Glomerular endothelial cell (primary cell): Measurements from ENCODE around the gene PRDX2. TPM values are rescaled to one million over a fixed set of nuclear protein-coding genes. Genes with fewer than 3 reads are reported as not detected.

Experiments used
- DNase-seq: peaks from one replicate; pipeline ENCODE4 v3.0.0-alpha.2; 2011; ENCODE audit warnings: low read depth, low spot score; ENCODE audit errors: extremely low read depth
- total RNA-seq: library from RNA; depleted of rRNA; stranded (reverse); fragments of >200 nt; gene quantifications from 2 replicates; pipeline ENCODE4 v1.2.3, GENCODE V29; 2015

The PRDX2 gene
- total RNA-seq, 1 donor from 2014 or later: 325 TPM

GRCh38 chr19:12793290-12794195 lies 8.1 kb downstream of the PRDX2 start:
- DNase-seq: no peak

GRCh38 chr19:12792853-12793289 lies 8.7 kb downstream of the PRDX2 start:
- DNase-seq: no peak

GRCh38 chr19:12792051-12792852 lies 9.3 kb downstream of the PRDX2 start:
- no peak for DNase-seq

DNA sequence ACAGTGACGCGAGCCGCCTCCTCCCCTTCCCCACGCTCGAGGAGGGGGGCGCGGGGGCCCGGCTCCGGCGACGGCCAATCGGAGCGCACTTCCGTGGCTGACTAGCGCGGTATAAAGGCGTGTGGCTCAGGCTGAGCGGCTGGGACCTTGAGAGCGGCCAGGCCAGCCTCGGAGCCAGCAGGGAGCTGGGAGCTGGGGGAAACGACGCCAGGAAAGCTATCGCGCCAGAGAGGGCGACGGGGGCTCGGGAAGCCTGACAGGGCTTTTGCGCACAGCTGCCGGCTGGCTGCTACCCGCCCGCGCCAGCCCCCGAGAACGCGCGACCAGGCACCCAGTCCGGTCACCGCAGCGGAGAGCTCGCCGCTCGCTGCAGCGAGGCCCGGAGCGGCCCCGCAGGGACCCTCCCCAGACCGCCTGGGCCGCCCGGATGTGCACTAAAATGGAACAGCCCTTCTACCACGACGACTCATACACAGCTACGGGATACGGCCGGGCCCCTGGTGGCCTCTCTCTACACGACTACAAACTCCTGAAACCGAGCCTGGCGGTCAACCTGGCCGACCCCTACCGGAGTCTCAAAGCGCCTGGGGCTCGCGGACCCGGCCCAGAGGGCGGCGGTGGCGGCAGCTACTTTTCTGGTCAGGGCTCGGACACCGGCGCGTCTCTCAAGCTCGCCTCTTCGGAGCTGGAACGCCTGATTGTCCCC lies 10.1 kb downstream of the PRDX2 start, which contains the start of gene JUNB:
Gene JUNB (plus strand): TSS at position 142 of the 706 bp plus-strand sequence. CDS start 286 bp downstream, at position 428.
- no peak for DNase-seq

DNA sequence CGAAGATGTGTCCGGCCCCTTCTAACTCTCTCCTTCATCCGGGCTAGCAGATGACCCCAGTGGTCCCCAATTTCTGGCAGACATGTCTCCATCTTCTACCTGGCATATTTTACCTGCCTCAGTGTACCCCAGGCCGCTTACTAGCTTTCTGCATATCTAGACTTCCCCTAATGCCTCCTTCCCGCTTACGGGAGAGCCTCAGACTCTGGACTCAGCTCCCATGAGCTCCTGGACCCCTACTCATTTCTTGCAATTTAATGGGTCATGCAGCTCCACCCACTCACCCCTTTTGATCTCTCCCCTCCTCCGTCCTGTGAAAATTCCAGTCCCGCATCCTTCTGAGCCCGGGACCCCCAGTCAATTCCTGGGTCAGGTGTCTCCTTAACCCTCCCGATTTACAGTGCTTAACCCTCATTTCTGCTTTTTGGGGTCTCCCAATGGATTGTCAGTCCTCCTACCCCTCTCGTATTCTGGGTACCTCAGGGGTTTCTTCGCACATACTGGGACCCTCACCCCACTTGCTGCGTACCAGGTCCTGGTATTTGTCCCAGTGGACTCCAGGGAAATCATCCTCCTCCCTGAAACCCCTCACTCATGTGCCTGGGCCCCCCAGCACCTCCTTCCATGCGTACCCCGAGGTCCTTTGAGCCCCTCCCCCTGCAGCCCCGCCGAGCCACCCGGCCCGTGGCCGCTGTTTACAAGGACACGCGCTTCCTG lies 10.8 kb downstream of the PRDX2 start:
- no peak for DNase-seq

- DNase-seq: no peak
Observed at GRCh38 chr19:12789904-12790619, 11.5 kb downstream of the PRDX2 start.

DNA sequence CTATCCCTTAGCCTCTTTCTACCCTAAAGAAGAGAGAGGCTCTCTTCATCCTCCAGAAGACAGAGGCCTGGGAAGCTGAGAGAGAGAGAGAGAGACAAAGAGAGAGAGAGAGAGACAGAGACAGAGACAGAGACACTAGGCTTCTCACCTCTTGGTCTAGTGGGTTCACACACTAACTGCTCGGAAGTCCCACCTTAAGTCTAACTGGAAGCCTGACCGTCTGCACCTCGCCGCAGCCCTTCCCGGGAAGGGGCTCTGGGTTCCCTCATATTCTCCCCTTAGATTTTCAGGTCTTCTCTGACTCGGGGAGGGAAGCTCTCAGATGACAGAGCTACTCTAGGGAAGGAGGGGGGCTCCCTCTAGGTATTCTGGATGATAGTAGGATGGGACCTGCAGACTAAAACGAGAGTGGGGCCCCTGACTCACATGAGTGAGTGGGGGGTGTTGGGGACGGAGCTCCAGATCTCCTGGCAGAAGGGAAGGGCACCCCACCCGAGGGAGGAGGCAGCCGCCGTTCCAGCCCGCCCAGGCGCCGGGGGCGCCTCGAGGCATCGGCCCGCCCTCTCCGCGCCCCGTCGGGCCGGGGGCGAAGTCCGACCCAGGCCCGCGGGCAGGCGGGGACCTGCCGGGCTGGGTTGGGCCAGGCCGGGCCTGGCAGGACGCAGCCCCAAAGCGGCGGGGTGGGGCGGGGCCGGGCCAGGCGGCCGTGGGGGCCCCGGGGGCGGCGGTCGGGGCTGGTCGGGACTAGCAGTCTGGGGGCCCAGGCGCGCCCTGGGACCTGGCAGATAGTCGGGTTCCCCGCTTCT lies 12.3 kb downstream of the PRDX2 start:
- DNase-seq: no peak

DNA sequence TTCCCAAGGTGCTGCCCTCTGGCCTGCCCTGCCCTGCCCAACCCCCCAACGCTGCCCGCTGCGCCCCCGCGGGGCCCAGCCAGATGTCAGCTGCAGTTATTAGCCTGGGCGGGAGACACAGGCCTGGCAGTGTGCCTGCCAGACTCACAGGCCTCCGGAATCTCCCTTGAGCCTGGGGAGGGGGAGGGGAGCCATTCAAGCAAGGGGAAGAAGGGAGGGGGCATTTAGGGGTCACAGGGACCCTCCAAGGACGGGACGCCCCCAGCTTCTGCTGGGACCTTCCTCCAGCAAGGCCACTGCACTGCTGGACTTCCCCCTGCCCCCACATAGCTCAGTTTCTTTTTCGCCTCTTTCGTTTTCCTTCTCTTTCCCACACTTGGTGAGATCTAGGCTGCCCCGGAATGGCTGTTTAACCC lies 12.9 kb downstream of the PRDX2 start:
- no peak for DNase-seq

GRCh38 chr19:12788042-12788681 lies 13.4 kb downstream of the PRDX2 start:
- DNase-seq: no peak

GRCh38 chr19:12787458-12787857 lies 14.1 kb downstream of the PRDX2 start:
- no peak for DNase-seq

DNA sequence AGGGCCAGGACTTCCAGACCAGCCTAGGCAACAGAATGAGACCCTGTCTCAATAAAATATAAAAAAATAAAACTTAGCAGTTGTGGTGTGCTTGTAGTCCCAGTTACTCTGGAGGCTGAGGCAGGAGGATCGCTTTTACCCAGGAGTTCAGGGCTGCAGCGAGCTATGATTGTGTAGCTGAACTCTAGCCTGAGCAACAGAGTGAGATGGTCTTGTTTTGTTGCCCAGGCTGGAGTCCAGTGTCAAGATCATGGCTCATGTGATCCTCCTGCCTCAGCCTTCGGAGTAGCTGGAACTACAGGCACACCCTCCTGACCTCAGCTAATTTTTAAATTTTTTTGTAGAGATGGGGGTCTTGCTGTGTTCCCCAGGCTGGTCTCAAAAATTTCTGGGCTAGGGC lies 14.6 kb downstream of the PRDX2 start:
- DNase-seq: no peak

DNA sequence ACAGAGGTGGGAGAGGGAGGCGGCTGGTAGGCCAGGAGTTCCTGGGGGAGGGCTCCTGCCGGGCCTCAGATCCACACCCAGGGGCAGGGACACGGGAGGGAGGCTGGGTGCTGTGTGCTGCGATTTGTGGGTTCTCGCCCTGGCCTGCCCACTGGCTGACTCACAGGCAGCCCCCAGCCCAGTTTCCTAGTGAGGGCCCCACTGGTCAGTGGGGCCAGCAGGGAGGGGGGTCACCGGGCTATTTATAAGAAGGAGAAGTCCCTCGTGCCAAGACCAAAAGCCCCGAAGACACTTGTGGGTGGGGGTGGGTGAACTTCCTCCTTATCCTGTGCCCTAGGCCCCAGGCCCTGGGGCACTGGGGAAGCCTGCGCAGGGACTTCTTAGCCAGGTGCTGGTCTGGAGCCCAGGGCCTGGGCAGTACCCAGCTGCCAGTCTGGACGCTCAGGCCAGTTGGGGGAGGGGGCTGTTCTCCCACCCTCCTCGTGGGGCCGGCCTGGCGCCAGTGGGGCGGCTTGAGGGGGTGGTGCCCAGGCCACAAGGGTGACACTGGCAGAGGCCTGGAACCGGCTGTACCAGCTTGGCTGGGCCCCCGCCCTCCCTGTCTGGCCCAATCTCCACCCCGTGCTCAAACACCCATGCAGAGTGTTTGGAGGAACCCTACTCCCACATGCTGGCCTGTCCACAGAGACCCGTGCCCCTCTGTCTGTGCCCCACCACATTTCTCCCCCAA lies 15.3 kb downstream of the PRDX2 start:
- DNase-seq: no peak

GRCh38 chr19:12785431-12786031 lies 16.1 kb downstream of the PRDX2 start:
- DNase-seq: no peak

DNA sequence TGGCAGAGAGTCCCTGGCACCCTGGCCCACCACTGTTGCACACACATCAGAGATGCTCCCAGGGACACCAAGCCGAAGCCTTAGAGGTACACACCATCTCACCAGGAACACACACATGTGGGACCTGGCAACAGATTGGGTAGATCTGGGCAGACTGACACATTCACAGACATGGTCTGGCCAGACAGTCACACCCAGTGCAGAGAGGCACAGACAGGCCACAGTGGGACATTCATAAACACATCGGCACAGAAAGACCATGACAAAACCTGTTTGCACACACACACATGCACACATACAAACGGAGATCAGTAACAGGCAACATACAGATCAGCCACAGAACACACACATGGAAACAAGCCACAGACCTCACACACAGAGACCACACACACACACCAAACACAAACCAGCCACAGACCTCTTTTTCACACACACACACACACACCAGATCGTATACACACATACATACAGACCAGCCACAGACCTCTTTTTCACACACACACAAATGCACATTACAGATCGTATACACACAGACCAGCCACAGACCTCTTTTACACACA lies 16.6 kb downstream of the PRDX2 start:
- no peak for DNase-seq

- no peak for DNase-seq
Observed at GRCh38 chr19:12784394-12784870, 17.2 kb downstream of the PRDX2 start.

DNA sequence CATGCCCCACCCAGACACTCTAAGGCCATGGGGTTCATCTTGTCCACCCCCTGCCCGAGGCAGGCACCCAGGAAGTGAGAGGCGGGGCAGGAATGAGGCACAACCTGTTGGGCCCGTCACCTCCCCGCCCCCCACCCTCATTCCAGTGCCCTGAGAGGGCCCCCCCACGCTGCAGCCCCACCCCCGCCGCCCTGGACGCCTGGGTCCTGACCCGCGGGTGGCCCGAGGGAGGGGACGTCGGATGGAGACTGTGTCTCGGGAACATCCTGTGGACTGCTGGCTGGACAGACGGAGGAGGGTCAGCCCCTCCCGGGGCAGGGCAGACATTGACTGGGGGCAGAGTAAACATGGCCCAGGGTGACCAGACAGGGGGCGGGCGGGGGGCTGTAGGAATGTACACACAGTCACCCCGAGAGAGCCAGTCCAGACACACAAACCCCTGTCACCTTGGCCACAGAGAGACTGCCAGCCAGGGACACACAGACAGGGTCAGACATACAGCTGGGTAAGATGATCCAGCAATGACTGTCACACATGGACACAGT lies 17.7 kb downstream of the PRDX2 start:
- DNase-seq: no peak
